Stomach (tissue), 4 donors: Measurements from ENCODE around the gene SLC39A13.

Experiments
- CTCF ChIP-seq, 7 experiments: fragments of 450-650 bp in 4 of 7; fragments of 200-600 bp in 3 of 7; sonication (generic) in 3 of 7; IDR thresholded peaks; one replicate each; pipeline ENCODE4 v1.5.1; 2016 to 2019; ENCODE audit warnings: antibody characterized with exemption in 7 of 7, control low read depth in 2 of 7, mild to moderate bottlenecking in 1 of 7
- EP300 ChIP-seq: sonication (generic); formaldehyde crosslinking; IDR thresholded peaks from one replicate; pipeline ENCODE4 v1.6.1; 2017; ENCODE audit warnings: antibody characterized with exemption
- POLR2A ChIP-seq, 4 donors: fragments of 450-650 bp; IDR thresholded peaks; one replicate each; pipeline ENCODE4 v1.6.1; 2016; ENCODE audit warnings: antibody characterized with exemption in 4 of 4, control low read depth in 2 of 4, mild to moderate bottlenecking in 1 of 4, moderate library complexity in 1 of 4
- POLR2AphosphoS5 ChIP-seq, 3 donors: sonication (generic); formaldehyde crosslinking; IDR thresholded peaks; one replicate each; pipeline ENCODE4 v1.6.1; 2016; ENCODE audit warnings: antibody characterized with exemption in 3 of 3

GRCh38 chr11:47418454-47419259 is 10.3 kb downstream of the SLC39A13 start:
- TF ChIP-seq CTCF (IDR thresholded peaks at IDR 0.05): no peak
- no peak for TF ChIP-seq POLR2A (IDR thresholded peaks at IDR 0.05)
- TF ChIP-seq POLR2AphosphoS5 (IDR thresholded peaks at IDR 0.05): no peak
- no peak for TF ChIP-seq EP300
